NCI-H1694 (cell line): ENCODE measurements around the gene PSG3.
"Not testable (repeated sequence)": the region's sequence is repeated elsewhere in the genome, so short reads cannot be mapped to it uniquely, and the experiment has no call there.

Experiments
- DNase-seq: peaks from one replicate; lab custom pipeline; 2025; lab: John Stamatoyannopoulos, UW

PSG3 gene

GRCh38 chr19:42695811-42696503 lies 44.3 kb downstream of the PSG3 start:
- no peak for DNase-seq

- DNase-seq = no peak
Observed at GRCh38 chr19:42693760-42694350, 46.4 kb downstream of the PSG3 start.

GRCh38 chr19:42683917-42684513 lies 56.3 kb downstream of the PSG3 start:
- no peak for DNase-seq

- DNase-seq = not testable (repeated sequence)
Observed at GRCh38 chr19:42676326-42676725, 64.0 kb downstream of the PSG3 start.

- DNase-seq = not testable (repeated sequence)
Observed at GRCh38 chr19:42674549-42674948, 65.7 kb downstream of the PSG3 start.
